Activated CD8-positive, alpha-beta memory T cell treated with anti-CD3 and anti-CD28 coated beads, Interleukin-2, amount 50 U/mL, for 24 hours (primary cell): ENCODE measurements around the gene TCF23.
A peak's percentile ranks its signal among the peaks of the same experiment; 100 is the strongest.

Source experiments
- DNase-seq: peaks from one replicate; pipeline ENCODE4 v3.0.0-alpha.2; 2020; ENCODE audit errors: extremely low read depth

Gene TCF23

DNA sequence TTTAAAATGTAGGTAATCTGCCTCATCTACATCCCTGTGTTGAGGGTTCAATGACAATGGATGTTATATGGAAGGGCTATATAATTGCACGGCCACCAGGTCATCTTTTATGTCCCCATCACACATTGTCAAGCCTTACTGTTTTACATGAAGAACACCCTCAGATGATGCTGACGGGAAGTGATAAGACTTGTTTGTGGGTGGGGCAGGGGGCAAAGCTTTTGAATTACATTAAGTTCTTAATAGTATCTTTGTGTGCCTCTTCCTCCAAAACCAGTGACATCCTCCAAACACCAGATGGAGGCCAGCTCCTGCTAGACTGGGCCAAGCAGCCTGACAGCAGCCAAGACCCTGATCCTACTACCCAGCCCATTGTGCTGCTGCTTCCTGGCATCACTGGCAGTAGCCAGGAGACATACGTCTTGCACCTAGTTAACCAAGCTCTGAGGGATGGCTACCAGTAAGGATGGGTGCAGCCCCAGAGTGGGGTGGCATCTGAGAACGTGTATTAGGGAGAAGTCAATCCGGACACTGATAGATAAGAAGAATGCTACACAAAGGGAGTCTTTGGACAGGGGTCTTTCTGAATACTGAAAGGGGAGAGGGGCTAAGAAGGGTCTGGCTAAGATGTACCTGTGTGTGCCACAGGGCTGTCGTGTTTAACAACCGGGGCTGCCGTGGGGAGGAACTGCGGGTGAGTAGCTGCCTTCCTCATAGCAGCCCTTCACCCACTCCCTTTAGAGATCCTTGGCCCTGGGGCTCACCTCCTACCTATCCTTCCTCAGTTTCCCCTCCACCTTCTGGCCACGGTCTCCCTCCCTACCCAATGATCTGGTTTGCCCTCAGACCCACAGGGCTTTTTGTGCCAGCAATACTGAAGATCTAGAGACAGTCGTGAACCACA is 19.9 kb upstream of the TCF23 start:
- DNase-seq: no peak

DNA sequence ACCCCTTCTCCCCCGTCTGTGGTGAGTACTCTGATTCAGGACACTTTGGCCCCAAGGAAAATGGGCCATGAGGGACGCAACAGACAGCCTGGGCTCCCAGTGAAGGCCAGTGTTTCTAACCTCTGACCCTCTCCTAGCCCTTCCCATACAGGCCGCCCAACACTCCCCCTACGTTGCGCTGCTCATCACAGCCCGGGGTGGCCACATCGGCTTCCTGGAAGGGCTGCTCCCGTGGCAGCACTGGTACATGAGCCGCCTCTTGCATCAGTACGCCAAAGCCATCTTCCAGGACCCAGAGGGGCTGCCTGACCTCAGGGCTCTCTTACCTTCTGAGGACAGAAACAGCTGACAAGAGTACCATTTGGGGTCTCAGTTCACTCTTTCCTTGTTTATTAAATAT is 18.4 kb upstream of the TCF23 start:
- no peak for DNase-seq

DNA sequence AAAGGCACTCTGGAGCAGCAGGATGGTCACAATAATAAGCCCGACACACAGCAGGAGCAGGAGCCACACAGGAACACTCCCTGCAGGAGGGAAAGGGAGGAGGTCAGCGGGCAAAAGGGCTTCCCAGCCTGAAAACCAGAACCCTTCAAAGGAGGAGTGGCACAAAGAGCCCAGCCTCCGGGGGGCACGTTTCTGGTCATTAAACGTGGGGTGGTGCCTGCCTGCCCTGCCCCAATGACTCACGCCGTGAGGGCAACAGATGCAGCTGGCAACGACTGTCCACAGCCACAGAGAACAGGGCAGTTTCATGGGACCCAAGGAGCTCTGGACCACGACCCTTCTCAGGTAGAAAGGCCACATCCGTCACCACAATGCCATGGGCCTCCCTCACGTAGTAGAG is 17.4 kb upstream of the TCF23 start:
- DNase-seq: no peak

DNA sequence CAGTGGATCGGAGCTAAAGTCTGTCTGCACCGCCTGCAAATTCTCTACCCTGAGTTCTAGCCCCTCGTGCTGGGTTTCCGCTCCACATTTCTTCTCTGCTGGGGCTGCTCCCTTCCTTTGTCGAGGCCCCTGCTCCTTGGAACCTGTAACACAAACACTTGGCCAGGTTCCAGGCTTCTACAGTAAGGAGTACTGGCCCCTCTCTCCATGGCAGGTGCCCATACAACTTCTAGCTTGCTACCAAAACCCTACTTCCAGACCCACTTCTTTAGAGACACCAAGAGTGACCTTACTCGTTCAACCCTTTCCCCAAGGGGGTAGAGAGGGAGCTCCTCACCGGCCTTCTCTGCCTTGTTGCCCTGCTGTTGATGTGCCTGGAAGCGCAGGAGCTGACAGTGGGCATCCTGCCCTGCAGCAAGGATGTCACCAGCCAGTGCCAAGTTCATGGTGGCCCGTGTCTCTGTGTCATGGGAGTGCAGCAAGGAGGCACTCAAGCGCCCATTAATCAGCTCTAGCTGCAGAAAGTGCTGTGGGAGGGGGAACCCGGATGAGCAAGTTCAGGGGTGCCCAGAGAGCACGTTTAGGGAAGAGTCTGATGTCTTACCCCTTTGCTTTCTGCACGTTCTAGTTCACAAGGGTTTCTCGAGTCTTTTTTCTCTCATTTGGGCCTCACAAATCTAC is 15.5 kb upstream of the TCF23 start:
- DNase-seq: no peak

DNA sequence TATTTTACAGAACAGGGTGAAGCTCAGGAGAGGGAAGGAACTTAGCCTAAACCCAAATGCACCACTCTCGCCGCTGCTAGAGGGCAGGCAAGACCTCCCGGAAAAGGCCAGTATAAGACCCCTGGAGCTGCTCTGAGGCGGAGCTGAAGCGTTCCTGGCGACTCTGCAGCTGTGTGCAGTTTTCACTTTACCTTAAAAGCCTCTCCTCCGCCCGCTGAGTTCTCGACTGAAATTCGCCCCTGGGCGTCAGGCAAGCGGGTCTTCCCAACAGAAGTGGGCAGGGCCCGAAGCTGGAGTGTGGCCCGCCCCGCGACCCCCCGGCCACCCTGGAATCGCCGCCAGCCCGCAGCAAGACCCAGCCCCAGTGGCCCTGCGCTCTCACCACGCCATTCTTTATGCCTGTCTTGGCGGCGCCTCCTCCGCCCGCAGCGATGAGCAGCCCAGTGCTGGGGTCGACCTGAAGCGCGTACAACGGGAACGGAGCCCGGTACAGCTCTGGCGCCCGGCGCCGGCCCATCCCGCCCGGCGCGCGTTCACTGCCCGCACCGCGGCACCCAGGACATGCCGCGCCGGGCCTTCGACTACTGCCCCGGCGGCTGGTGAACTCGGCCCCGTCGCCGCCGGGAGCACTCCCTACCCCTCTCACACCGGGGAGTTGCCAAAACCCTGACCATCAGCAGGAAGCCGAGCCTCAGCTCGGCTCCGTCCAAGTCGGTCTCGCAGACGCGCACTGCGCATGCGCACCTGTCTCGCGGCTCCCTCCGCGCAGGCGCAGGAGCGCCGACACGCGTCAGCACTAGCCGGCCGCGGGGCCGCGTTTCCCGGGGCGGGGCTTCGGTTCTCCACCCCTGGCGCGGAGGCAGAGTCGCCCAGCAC is 14.7 kb upstream of the TCF23 start, which contains the start of gene PREB:
Gene PREB (minus strand): TSS at position 732 of the 876 bp plus-strand sequence. CDS start 215 bp downstream, at position 517.
- peak; percentile 89 for DNase-seq

DNA sequence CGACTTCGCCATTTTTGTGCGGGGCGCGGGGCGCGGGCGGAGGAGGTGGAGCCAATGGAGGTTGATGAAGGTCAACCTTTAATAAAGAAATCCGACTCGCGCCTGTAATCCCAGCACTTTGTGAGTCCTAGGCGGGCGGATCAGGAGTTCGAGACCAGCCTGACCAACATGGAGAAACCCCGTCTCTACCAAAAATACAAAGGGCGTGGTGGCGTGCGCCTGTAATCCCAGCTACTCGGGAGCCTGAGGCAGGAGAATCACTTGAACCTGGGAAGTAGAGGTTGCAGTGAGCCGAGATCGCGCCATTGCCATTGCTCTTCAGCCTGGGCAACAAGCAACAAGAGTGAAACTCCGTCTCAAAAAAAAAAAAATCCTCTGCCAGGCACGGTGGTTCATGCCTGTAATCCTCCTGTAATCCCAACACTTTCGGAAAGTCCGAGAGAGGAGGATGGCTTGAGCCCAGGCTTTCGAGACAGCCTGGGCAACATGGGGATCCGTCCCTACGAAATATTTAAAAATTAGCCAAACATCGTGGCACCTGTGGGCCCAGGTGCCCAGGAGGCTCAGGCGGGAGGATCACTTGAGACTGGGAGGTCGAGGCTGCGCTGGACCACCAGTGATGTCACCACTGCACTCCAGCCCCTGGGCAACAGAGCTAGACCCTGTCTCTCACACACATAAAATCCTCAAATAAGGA is 13.9 kb upstream of the TCF23 start:
- DNase-seq: no peak

DNA sequence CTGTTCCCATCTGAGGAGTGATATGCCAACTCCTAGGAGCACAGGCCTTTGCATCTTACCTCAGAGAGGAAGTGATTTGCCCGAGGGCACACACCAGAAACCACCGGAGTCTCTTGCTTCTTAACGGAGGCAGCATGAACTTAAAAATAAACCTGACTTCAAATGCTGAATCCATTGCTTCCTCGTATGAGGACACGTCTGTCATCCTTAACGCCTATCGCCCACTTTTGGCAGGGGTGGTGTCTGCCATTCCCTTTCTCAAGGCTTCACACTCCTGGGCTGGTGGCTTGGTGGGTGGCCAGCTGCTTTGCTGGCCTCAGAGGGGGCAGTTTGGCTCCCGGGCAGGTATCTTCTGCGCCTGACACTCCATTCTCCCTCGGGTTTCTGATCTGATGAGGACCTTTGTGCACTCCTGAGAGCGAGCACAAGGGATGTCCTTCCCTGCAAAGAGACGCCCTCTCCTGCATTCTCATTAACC is 13.3 kb upstream of the TCF23 start:
- DNase-seq: no peak

DNA sequence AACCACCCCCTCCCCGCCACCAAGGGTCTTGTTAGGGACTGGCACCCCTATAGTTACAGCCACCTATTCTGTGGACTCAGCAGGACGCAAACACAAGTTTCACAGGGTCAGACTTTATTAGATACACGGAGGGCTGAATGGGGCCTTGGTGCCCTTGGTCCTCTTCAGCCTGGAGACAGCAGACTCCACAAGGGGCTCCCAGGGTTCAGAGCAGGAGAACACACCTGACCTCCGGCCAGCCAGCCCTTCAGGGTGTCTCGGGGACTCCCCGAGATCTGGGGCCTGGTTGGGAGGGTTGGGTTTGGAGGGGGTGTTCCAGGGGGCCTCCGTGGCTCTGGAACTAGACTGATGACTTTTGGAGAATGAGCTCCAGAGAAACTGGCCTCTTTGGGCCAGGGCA is 12.1 kb upstream of the TCF23 start:
- no peak for DNase-seq

DNA sequence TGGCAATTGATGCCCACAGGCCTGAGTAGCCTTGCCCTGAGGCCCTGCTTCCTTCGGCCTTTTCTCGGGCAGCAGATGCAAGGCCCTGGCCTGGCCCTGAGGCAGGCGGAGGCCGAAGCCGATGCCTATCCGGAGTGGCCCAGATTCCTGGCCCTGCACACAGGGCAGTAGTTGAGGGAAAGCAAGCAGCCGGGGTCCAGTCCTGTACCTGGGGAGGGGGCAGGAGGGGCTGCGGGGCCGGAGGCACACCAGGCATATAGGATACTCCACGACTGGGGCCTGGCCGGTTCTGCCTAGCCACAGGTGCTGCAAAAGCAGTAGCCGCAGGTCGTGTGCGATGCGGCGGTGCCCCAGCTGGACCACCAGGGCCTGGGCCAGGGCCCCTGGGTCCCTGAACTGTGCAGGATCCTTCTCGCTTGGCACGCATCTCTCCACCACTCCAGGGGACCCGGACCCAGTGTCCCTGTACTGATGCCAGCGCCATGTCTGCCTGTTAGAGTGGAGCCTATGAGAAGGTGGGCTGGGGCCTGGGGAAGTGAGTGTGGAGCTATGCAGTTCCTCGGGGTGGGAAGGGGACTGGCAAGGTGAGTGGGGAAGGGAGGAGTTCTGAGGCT is 11.4 kb upstream of the TCF23 start:
- no peak for DNase-seq

DNA sequence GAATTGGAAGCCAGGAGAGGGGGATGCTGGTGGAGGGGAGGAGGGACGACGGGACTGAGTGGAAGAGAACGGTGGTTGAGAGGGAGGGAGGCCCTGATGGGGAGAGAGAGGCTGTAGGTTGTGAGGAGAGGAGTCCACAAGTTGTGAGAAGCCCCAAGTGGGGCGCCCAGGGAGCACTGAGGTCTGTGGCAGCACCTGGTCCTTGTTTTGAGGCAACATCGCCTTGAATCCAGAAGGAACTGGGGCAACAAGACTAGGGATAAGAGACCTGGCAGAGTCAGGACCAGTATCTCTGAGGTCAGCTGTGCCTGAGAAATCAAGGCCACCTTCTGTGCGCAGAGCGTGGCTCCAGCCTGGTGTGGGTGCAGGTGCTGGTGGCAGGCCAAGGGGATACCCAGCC is 10.7 kb upstream of the TCF23 start:
- DNase-seq: no peak

DNA sequence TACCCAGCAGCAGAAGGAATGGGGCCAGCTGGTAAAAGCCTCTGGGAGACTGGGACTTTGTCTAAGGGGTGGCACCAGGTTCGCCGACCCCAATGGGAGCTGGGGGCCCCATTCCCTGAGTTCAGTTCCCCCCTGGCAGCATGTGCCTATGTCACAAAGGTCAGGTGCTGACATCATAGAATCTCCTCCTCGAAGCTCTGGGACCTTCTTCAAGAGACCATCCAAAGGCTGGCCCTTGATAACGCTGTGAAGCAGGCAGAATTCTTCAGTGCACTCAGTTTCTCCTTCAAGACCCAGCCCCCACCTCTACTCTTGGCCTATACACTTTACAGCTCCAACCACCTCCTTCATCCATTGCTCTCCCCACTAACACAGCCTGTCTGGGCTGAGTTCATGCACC is 9.5 kb upstream of the TCF23 start, which contains the start of gene PRR30:
Gene PRR30 (minus strand): TSS at position 101 of the 400 bp plus-strand sequence. CDS start 1,081 bp downstream, outside the sequence.
- DNase-seq: no peak

DNA sequence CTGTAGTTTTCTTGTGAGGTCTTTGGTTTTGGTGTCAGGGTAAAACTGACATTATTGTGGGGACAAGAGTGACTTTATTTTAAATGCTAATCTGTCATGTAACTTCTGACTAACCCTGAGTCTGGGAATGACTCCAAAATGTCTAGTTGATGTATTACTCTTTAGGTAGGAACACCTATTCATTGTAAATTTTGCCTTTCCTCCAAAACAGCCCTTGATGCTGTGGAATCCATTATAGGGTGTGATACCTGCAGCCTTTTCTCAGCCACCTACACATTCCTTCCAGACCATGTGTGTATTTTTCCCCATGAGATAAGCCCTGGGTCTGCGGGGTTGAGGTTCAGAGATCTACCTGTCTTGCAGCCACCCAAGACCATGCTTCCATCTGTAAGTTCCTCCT is 5.5 kb upstream of the TCF23 start:
- DNase-seq: no peak

DNA sequence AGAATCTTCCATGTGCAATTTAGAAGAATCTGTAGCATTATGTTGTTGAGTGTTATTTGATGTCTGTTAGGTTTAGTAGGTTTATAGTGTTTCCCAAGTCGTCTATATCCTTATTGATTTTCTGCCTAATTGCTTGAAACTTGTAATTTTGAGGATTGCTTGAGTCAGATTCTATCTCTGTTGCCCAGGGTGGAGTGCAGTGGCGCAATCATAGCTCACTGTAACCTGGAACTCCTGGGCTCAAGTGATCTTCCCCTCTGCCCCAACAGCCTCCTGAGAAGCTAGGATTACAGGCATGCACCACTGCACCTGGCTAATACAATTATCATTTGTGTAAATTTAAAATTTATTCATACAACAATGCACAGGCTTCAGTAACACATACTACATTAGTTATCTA is 3.1 kb upstream of the TCF23 start:
- DNase-seq: no peak

DNA sequence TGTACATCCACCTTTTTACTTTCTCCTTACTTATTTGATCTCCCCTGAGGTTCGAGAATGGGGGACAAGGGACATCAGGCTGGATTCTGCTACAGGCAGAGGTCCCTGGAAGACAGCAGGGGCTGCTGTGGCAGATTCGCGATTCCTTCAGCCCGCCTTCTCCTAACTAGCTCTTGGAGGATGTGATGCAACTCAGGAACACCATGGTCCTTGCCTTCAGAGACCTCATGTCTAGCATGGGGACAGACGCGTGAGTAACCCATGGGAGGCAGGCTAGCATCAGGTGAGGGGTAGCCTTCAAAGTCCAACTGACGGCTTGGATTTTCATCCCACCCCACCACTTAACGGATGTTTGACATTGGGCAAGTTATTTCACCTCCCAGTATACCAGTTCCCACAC is 869 bp upstream of the TCF23 start:
- no peak for DNase-seq

DNA sequence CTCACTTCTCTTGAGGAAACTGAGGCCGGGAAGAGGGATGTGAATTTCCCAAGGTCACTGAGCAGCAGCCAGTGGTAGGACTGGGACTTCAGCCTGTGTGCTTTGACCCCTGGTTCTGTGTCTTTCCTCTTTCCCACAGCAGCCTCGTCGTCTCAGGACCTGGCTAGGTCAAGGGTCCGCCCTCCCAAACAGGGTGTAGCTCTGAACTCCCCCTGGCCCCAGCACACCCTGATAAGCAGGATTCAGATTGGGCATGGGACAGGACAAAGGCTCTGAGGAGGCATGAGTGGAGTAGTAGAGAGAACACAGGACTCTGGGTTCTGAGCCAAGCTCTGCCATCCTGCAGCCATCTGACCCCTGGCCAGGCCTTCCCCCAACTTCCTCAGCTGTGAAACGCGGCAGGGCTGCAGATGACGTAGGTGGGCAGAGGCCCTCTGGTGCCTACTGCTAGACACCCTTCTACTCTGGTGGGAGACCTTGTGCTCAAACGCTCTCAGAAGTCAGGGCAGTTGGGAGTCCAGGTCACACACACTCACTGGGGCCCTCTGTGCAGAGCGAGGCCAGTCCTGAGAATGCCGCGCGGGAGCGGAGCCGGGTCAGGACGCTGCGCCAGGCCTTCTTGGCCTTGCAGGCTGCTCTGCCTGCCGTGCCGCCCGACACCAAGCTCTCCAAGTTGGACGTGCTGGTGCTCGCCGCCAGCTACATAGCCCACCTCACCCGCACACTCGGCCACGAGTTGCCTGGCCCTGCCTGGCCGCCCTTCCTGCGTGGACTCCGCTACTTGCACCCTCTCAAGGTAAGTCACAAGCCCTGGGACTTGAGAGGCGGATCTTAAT is 984 bp downstream of the TCF23 start:
- DNase-seq: no peak

DNA sequence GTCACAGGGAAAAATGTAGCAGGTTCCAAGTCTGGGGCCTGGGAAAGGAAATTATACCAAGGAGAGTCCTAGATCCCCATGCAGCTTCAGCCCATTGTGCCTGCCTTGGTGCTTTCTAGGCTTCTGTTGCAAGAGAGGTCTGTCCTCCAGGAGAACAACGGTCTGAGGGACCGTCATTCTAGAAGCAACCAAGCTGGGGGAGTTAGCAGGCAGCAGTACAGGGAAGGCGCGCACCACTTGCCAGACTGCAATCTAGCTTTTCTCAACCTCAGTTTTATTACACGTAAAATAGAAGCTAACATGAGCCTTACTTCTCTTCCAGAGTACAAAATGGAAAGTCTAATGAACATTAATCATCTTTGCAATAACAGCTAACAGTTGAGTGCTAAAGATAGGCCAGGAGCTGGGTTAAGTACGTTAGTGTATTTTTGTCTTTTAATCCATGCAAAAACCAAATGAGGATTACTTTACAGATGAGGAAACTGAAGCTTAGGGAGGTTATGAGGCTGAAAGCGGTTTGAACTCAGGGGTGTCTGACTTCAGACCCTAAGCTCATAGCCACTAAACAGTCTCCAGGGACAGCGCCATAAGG is 1.9 kb downstream of the TCF23 start:
- no peak for DNase-seq

DNA sequence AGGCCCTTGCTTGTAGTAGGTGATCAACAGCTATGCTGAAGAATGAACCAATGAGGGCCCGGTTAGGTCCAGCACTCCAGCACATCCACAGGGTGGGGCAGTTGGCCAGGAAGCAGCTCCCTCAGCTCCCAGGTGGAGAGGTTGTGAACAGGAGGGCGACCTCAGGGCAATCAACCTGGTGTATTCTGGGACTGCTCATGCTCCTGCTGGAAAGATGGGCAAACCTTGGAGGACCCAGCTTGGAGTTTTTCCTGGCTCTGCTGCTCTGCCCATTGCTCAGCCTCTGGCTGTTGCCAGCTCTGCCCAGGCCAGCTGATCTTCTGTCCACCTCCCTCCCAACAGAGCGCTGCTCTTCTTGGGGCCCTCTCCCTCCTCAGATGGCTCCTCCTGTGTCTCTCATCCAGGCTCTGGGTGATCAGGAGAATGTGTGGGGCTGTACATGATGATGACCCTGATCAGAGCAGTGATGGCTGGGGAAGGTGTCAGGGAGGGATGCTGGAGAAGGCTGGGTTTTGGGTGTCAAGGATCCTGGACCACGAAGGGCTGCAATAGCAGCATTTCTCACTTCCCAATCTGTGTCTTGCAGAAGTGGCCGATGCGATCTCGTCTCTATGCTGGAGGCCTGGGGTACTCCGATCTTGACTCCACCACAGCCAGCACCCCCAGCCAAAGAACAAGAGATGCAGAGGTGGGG is 3.4 kb downstream of the TCF23 start:
- DNase-seq: no peak

DNA sequence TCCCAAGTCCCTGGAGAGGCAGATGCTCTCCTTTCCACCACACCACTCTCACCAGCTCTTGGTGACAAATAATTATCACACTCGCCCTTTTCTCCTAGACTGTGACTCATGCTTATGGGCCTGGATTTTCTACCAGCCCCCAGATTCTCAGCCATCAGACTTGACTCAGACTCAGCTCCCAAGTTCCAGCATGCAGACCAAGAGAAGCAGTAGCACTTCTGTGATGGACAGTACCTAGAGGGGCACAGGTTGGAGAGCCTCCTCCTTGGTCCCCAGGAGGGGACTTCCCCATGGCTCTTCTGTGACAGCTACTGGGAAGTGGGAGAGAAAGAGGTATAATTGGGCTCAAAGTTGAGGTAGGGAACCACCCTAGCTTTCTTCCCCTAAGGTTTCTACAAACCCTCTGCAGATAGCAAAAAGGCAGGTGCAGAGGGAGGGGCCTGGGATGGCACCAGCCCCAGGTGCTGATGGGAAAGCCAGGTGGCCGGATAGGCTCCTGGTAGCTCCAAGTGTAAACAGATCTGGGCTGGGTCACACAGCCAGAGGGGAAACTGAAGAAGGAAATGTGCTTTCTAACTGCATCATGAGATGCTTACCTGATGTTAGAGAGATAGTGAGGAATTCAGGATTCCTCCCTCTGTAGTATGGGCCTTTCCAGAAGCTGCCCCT is 4.1 kb downstream of the TCF23 start:
- no peak for DNase-seq
